ENCODE measurements around the gene PACSIN1. TPM values are rescaled to one million over a fixed set of nuclear protein-coding genes. Genes with fewer than 3 reads are reported as not detected.

The PACSIN1 gene, protein sequence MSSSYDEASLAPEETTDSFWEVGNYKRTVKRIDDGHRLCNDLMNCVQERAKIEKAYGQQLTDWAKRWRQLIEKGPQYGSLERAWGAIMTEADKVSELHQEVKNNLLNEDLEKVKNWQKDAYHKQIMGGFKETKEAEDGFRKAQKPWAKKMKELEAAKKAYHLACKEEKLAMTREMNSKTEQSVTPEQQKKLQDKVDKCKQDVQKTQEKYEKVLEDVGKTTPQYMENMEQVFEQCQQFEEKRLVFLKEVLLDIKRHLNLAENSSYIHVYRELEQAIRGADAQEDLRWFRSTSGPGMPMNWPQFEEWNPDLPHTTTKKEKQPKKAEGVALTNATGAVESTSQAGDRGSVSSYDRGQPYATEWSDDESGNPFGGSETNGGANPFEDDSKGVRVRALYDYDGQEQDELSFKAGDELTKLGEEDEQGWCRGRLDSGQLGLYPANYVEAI
- not detected in 2 replicates for total RNA-seq (2012; rRNA removed)
- polyA plus RNA-seq (2012; rRNA removed) = 0.02 and 0.03 TPM in 2 replicates
- polyA plus RNA-seq (2012; cell fraction: cytosol; rRNA removed) = 0.02 TPM in 1 of 2 replicates, not detected in the other
- 0.10 and 0.15 TPM in 2 replicates for polyA plus RNA-seq (2012; cell fraction: nucleus; rRNA removed; ENCODE audit: low replicate concordance)
- percentile 5 among the genes with signal in this experiment for Bru-seq, nascent RNA
- BruChase-seq, experiment 1, labeled RNA remaining after a 6-hour chase = percentile 5 among the genes with signal in this experiment
- percentile 4 among the genes with signal in this experiment for BruChase-seq, experiment 2, labeled RNA remaining after a 2-hour chase
- long read RNA-seq = 0 reads

- POLR2A ChIA-PET (ENCODE audit: unreplicated experiment) = no interaction called here
- H3K9me3 ChIP-seq (ENCODE audit: control insufficient read depth, insufficient read depth, low read length) = no peaks in the 10 kb centered on the region
Observed at GRCh38 chr6:34465531-34466241, at the start of gene PACSIN1. PACSIN1 (plus strand) TSS chr6:34466076; CDS start chr6:34526306, 60,230 bp downstream.

More at GRCh38 chr6:34465531-34466241, at the start of gene PACSIN1:
- no peaks in the 10 kb centered on the region for H4K20me1 ChIP-seq (ENCODE audit: insufficient read depth, low read length)
- H2AK9ac ChIP-seq (replicated peaks; ENCODE audit: low read depth, low read length, poor library complexity) = peak within 1 kb of the TSS; percentile 33
- no peak within 1 kb of the TSS for H3K9ac ChIP-seq (ENCODE audit: low read depth, low read length)
- H2AK5ac ChIP-seq (ENCODE audit: low read depth, low read length) = no peak within 1 kb of the TSS
- intact Hi-C loops (cut with micrococcal nuclease) = no loop called here
- no peak within 1 kb of the TSS for H2BK20ac ChIP-seq (ENCODE audit: low read depth, low read length)
- no peak within 1 kb of the TSS for H3K18ac ChIP-seq (ENCODE audit: low read depth, low read length)
- in situ Hi-C loops (cut with MboI; ENCODE audit: low sequenced_read_pairs) = no loop called here
- H3K4ac ChIP-seq (ENCODE audit: low read depth, low read length) = no peak within 1 kb of the TSS
- peak within 1 kb of the TSS; percentile 85; the same call in 1 of the 2 replicates for H3K4me2 ChIP-seq (ENCODE audit: low read depth, low read length)
- H4K5ac ChIP-seq (ENCODE audit: low read depth, low read length) = no peak within 1 kb of the TSS
- WGBS, 2 experiments (ENCODE audit: extremely low coverage in 2 of 2, insufficient read length in 1 of 2) = 0% methylated on average over 3 of the region's 67 CpGs; no CpG with 5 or more reads in 1 of the 2 experiments
- peaks cover 40% of the 10 kb centered on the region for H3K27me3 ChIP-seq (ENCODE audit: control insufficient read depth, insufficient read depth, low read length)
- dilution Hi-C loops (cut with HindIII; ENCODE audit: low sequenced_read_pairs, unreplicated experiment) = no loop called here
- peak; percentile 70 for ATAC-seq (ENCODE audit: low read depth)
- H3K9me1 ChIP-seq (ENCODE audit: insufficient read depth, low read length) = no peaks in the 10 kb centered on the region; the same call in 1 of the 2 replicates
- H3K36me3 ChIP-seq (ENCODE audit: control insufficient read depth, insufficient read depth, low read length) = no peaks in the 10 kb centered on the region
- 0 out of 2 replicates have a peak within 1 kb of the TSS, but pooled peaks have one; percentile 8 for H3K23ac ChIP-seq (ENCODE audit: low read depth, low read length)
- H3K4me3 ChIP-seq (ENCODE audit: insufficient read depth, low read depth, low read length) = peak within 1 kb of the TSS; percentile 35
- TF ChIP-seq MXI1 (IDR thresholded peaks at IDR 0.05; ENCODE audit: borderline replicate concordance, low read depth, low read length) (no peak), CTCF (conservative IDR thresholded peaks at IDR 0.05; ENCODE audit: low read depth, low read length) (no peak), POLR2A (IDR thresholded peaks at IDR 0.05; ENCODE audit: low read depth, low read length) (no peak), RAD21 (IDR thresholded peaks at IDR 0.05; ENCODE audit: low read length) (no peak), FOS (IDR thresholded peaks at IDR 0.05; ENCODE audit: low read depth, low read length) (no peak), RFX5 (IDR thresholded peaks at IDR 0.05; ENCODE audit: low read depth, low read length) (no peak), CHD1 (IDR thresholded peaks at IDR 0.05; ENCODE audit: low read depth, low read length) (no peak)
- no peak within 1 kb of the TSS for H4K8ac ChIP-seq (ENCODE audit: low read depth in 2 of 2, low read length in 2 of 2)
- no peaks in the 10 kb centered on the region for H3K79me1 ChIP-seq (ENCODE audit: low read depth in 1 of 2, low read length in 2 of 2)
- H3K14ac ChIP-seq (replicated peaks; ENCODE audit: low read depth, low read length) = no peak within 1 kb of the TSS
- H3K4me1 ChIP-seq (ENCODE audit: control insufficient read depth, insufficient read depth, low read length) = peaks cover 4% of the 10 kb centered on the region; the same call in 1 of the 2 replicates
- no peak within 1 kb of the TSS for H3K56ac ChIP-seq (ENCODE audit: extremely low read depth, insufficient read depth, low read length)
- H4K91ac ChIP-seq (ENCODE audit: insufficient read depth, low read depth, low read length) = no peak within 1 kb of the TSS
- CTCF ChIA-PET = interaction anchor here (0.6 kb wide), 1 partner anchor 269 kb away, joined by 3 read pairs; no protein-coding TSS in a partner anchor
- no peak within 1 kb of the TSS for H2BK15ac ChIP-seq (ENCODE audit: low read depth, low read length)
- no peak within 1 kb of the TSS for H2BK5ac ChIP-seq (ENCODE audit: low read depth, low read length, poor library complexity, severe bottlenecking)
- no TSS peak for BruUV-seq (replicated peaks)
- DNase-seq = no peak
- no peak within 1 kb of the TSS for H3K27ac ChIP-seq (ENCODE audit: insufficient read depth, low read length)
- H2BK120ac ChIP-seq (ENCODE audit: low read depth, low read length) = no peak within 1 kb of the TSS
- peak within 1 kb of the TSS; percentile 70 for H2AFZ ChIP-seq (replicated peaks; ENCODE audit: low read length, poor library complexity)
